IMR-90 (cell line): Measurements from ENCODE around the gene TTI1. TPM values are rescaled to one million over a fixed set of nuclear protein-coding genes. Genes with fewer than 3 reads are reported as not detected.

Experiments
- ATAC-seq: fragments of 200-7000 bp; cut with Tn5 transposase; 2 replicates; pipeline ENCODE4 v1.9.1; 2020; ENCODE audit warnings: low read depth, mild to moderate bottlenecking, moderate library complexity
- BruUV-seq: library from RNA; stranded (reverse); fragments of 400-500 nt; replicated peaks from 2 replicates; lab custom pipeline; 2021; lab: Mats Ljungman, UMichigan
- CTCF ChIA-PET: fragments of 300-600 bp; formaldehyde crosslinking; extraction: SDS; loops from one replicate; lab custom pipeline; 2021; ENCODE audit warnings: antibody characterized with exemption; lab: Yijun Ruan, JAX
- POLR2A ChIA-PET: fragments of 300-600 bp; sonication (Branson Sonifier 250); formaldehyde crosslinking; loops from one replicate; lab custom pipeline; 2022; ENCODE audit warnings: antibody characterized with exemption; ENCODE audit not compliant: unreplicated experiment; lab: Charles Lee
- DNase-seq: peaks from one replicate; pipeline ENCODE4 v3.0.0; 2013
- H2AFZ ChIP-seq: replicated peaks from 2 replicates; pipeline ENCODE3; 2013; ENCODE audit warnings: low read length, mild to moderate bottlenecking; ENCODE audit not compliant: poor library complexity
- H2AK5ac ChIP-seq: 2 replicates; pipeline ENCODE4 v1.6.1; 2013; ENCODE audit warnings: low read depth, low read length, inconsistent platforms
- H2AK9ac ChIP-seq: replicated peaks from 2 replicates; pipeline ENCODE3; 2013; ENCODE audit warnings: mild to moderate bottlenecking, low read depth, low read length, moderate library complexity; ENCODE audit not compliant: poor library complexity
- H2BK120ac ChIP-seq: 2 replicates; pipeline ENCODE4 v1.6.1; 2013; ENCODE audit warnings: low read depth, low read length, inconsistent platforms
- H2BK15ac ChIP-seq: 3 replicates; pipeline ENCODE4 v1.6.1; 2013; ENCODE audit warnings: low read depth, low read length, inconsistent platforms
- H2BK20ac ChIP-seq: 2 replicates; pipeline ENCODE4 v1.6.1; 2013; ENCODE audit warnings: low read depth, mild to moderate bottlenecking, inconsistent platforms, low read length, moderate library complexity
- H2BK5ac ChIP-seq: 2 replicates; pipeline ENCODE4 v1.6.1; 2013; ENCODE audit warnings: mild to moderate bottlenecking, low read depth, low read length, inconsistent platforms; ENCODE audit not compliant: poor library complexity, severe bottlenecking
- H3K14ac ChIP-seq: replicated peaks from 2 replicates; pipeline ENCODE4 v1.6.1; 2013; ENCODE audit warnings: low read depth, low read length, inconsistent platforms
- H3K18ac ChIP-seq: 2 replicates; pipeline ENCODE4 v1.6.1; 2013; ENCODE audit warnings: low read depth, low read length, control low read depth
- H3K23ac ChIP-seq: 2 replicates; pipeline ENCODE4 v1.6.1; 2013; ENCODE audit warnings: low read depth, low read length, inconsistent platforms
- H3K27ac ChIP-seq: 2 replicates; pipeline ENCODE4 v1.5.1; 2013; ENCODE audit warnings: mild to moderate bottlenecking, control low read depth, low read length; ENCODE audit not compliant: insufficient read depth
- H3K27me3 ChIP-seq: 2 replicates; pipeline ENCODE4 v1.6.1; 2013; ENCODE audit warnings: low read length; ENCODE audit not compliant: control insufficient read depth, insufficient read depth
- H3K36me3 ChIP-seq: 2 replicates; pipeline ENCODE4 v1.6.1; 2013; ENCODE audit warnings: low read length, mixed read lengths; ENCODE audit not compliant: control insufficient read depth, insufficient read depth
- H3K4ac ChIP-seq: 2 replicates; pipeline ENCODE4 v1.6.1; 2013; ENCODE audit warnings: low read depth, low read length, inconsistent platforms
- H3K4me1 ChIP-seq: 2 replicates; pipeline ENCODE4 v1.6.1; 2013; ENCODE audit warnings: low read length, mixed read lengths; ENCODE audit not compliant: control insufficient read depth, insufficient read depth
- H3K4me2 ChIP-seq: 2 replicates; pipeline ENCODE4 v1.6.1; 2013; ENCODE audit warnings: low read depth, mild to moderate bottlenecking, control low read depth, low read length, moderate library complexity
- H3K4me3 ChIP-seq: 2 replicates; pipeline ENCODE4 v1.5.1; 2013; ENCODE audit warnings: low read depth, mild to moderate bottlenecking, control low read depth, low read length, moderate library complexity; ENCODE audit not compliant: insufficient read depth
- H3K56ac ChIP-seq: 2 replicates; pipeline ENCODE4 v1.6.1; 2013; ENCODE audit warnings: low read length, inconsistent platforms; ENCODE audit not compliant: insufficient read depth; ENCODE audit errors: extremely low read depth
- H3K79me1 ChIP-seq, 2 experiments: 2 replicates each; pipeline ENCODE4 v1.6.1; 2013; ENCODE audit warnings: low read length in 2 of 2, inconsistent platforms in 1 of 2, low read depth in 1 of 2
- H3K9ac ChIP-seq: 2 replicates; pipeline ENCODE4 v1.6.1; 2013; ENCODE audit warnings: low read depth, low read length, control low read depth
- H3K9me1 ChIP-seq: 2 replicates; pipeline ENCODE4 v1.6.1; 2013; ENCODE audit warnings: low read length, inconsistent platforms; ENCODE audit not compliant: insufficient read depth
- H3K9me3 ChIP-seq: 2 replicates; pipeline ENCODE4 v1.6.1; 2013; ENCODE audit warnings: low read length; ENCODE audit not compliant: control insufficient read depth, insufficient read depth
- H4K20me1 ChIP-seq: 2 replicates; pipeline ENCODE4 v1.6.1; 2013; ENCODE audit warnings: low read length, inconsistent platforms; ENCODE audit not compliant: insufficient read depth
- H4K5ac ChIP-seq: 2 replicates; pipeline ENCODE4 v1.6.1; 2013; ENCODE audit warnings: mild to moderate bottlenecking, low read depth, low read length, control low read depth
- H4K8ac ChIP-seq, 2 experiments: 2 replicates each; pipeline ENCODE4 v1.6.1; 2013; ENCODE audit warnings: low read depth in 2 of 2, low read length in 2 of 2, control low read depth in 1 of 2, inconsistent platforms in 1 of 2
- H4K91ac ChIP-seq: 2 replicates; pipeline ENCODE4 v1.6.1; 2013; ENCODE audit warnings: low read depth, low read length, inconsistent platforms; ENCODE audit not compliant: insufficient read depth
- CHD1 ChIP-seq: IDR thresholded peaks from 2 replicates; pipeline ENCODE4 v1.6.1; 2012; ENCODE audit warnings: low read depth, low read length, improper control_type of control experiment
- ELK1 ChIP-seq: fragments of 150-350 bp; IDR thresholded peaks from 2 replicates; pipeline ENCODE4 v1.6.1; 2016; ENCODE audit warnings: low read depth, mild to moderate bottlenecking, low read length, moderate library complexity, borderline replicate concordance
- FOS ChIP-seq: fragments of 150-350 bp; IDR thresholded peaks from 2 replicates; pipeline ENCODE4 v1.6.1; 2016; ENCODE audit warnings: low read depth, low read length
- MXI1 ChIP-seq: IDR thresholded peaks from 2 replicates; pipeline ENCODE4 v1.6.1; 2012; ENCODE audit warnings: low read depth, mild to moderate bottlenecking, low read length, moderate library complexity, borderline replicate concordance
- RAD21 ChIP-seq: IDR thresholded peaks from 2 replicates; pipeline ENCODE4 v1.6.1; 2012; ENCODE audit warnings: low read length, improper control_type of control experiment
- RFX5 ChIP-seq: IDR thresholded peaks from 2 replicates; pipeline ENCODE4 v1.8.0; 2012; ENCODE audit warnings: low read depth, mild to moderate bottlenecking, low read length, moderate library complexity
- WGBS, 2 experiments: methylation state at CpG; one replicate each; pipeline versions ENCODE4 v1.1.5 to v1.1.7; 2013; ENCODE audit warnings: missing lambda C conversion rate in 2 of 2; ENCODE audit not compliant: insufficient read length in 1 of 2; ENCODE audit errors: extremely low coverage in 2 of 2; 5-methylcytosine and 5-hydroxymethylcytosine counted together
- dilution Hi-C: fragments of 300-500 bp; cut with HindIII; formaldehyde crosslinking; loops from one replicate; pipeline ENCODE4 v1.14.3; 2018; ENCODE audit warnings: low sequenced_read_pairs; ENCODE audit not compliant: unreplicated experiment
- in situ Hi-C: fragments of 300-500 bp; cut with MboI; formaldehyde crosslinking; loops from 3 replicates; pipeline ENCODE4 v1.14.3; 2019; ENCODE audit warnings: low sequenced_read_pairs, inconsistent platforms, mixed read lengths
- intact Hi-C: fragments of 100-400 bp; cut with micrococcal nuclease; formaldehyde crosslinking; loops from 2 replicates; pipeline ENCODE4 v1.10.0; 2022
- polyA plus RNA-seq, 3 experiments: library from polyadenylated mRNA; depleted of rRNA; stranded (reverse); fragments of >200 nt; gene quantifications; 2 replicates each; pipeline ENCODE4 v1.2.3, GENCODE V29; 2012; ENCODE audit warnings: low replicate concordance in 1 of 3
- total RNA-seq: library from RNA; depleted of rRNA; stranded (reverse); fragments of >200 nt; gene quantifications from 2 replicates; pipeline ENCODE4 v1.2.3, GENCODE V29; 2012

Gene TTI1
- total and polyA plus RNA-seq, 2 of the 4 experiments (the other 2 are of a cell fraction): 12.5 to 17.6 TPM

- intact Hi-C loops: no loop called here
- no TSS peak for BruUV-seq
Measured at GRCh38 chr20:37934634-37935375, 98.5 kb downstream of the TTI1 start.

More at GRCh38 chr20:37934634-37935375, 98.5 kb downstream of the TTI1 start:
- Histone ChIP-seq H2AFZ (no peak overlapping the region), H2AK5ac (no peak overlapping the region), H3K18ac (no peak overlapping the region), H4K5ac (no peak overlapping the region), H3K4me3 (no peak overlapping the region), H4K91ac (no peak overlapping the region), H3K79me1 (no peaks in the 10 kb centered on the region), H3K4me2 (no peak overlapping the region), H3K27ac (no peak overlapping the region), H4K20me1 (no peaks in the 10 kb centered on the region), H3K27me3 (peaks cover 42% of the 10 kb centered on the region), H2BK20ac (no peak overlapping the region), H2BK15ac (no peak overlapping the region), H3K4ac (no peak overlapping the region), H2BK5ac (no peak overlapping the region), H2BK120ac (no peak overlapping the region), H3K23ac (no peak overlapping the region), H3K9ac (no peak overlapping the region), H3K36me3 (no peaks in the 10 kb centered on the region), H3K14ac (no peak overlapping the region), H3K56ac (no peak overlapping the region), H3K4me1 (no peaks in the 10 kb centered on the region), H2AK9ac (no peak overlapping the region), H3K9me1 (no peaks in the 10 kb centered on the region), H4K8ac (no peak overlapping the region), H3K9me3 (no peaks in the 10 kb centered on the region)
- ChIA-PET CTCF (no interaction called here), POLR2A (no interaction called here)
- DNase-seq (no peak), ATAC-seq (no peak)
- 67% methylated on average over 6 of the region's 14 CpGs; no CpG with 5 or more reads in 1 of the 2 experiments for WGBS, 2 experiments
- dilution Hi-C loops: no loop called here
- in situ Hi-C loops: no loop called here
- TF ChIP-seq MXI1 (no peak), FOS (no peak), ELK1 (no peak), RAD21 (no peak), RFX5 (no peak), CHD1 (no peak)
